ENCODE measurements around the gene TAF11L4. TPM values are rescaled to one million over a fixed set of nuclear protein-coding genes. Genes with fewer than 3 reads are reported as not detected.
"Not testable (repeated sequence)": the region's sequence is repeated elsewhere in the genome, so short reads cannot be mapped to it uniquely, and the experiment has no call there.

Gene TAF11L4
- total RNA-seq, result not detected

- H3K36me3 ChIP-seq; intact Hi-C loops (cut with DNase I); H3K4me1 ChIP-seq; DNase-seq (ENCODE audit: extremely low spot score in 2 of 2); H3K27ac ChIP-seq; H3K4me3 ChIP-seq; H3K27me3 ChIP-seq; H3K9me3 ChIP-seq: not testable (repeated sequence)
Measured at GRCh38 chr5:17521501-17521900, at the start of gene TAF11L4. Gene TAF11L4 (plus strand): TSS chr5:17521801.

DNA sequence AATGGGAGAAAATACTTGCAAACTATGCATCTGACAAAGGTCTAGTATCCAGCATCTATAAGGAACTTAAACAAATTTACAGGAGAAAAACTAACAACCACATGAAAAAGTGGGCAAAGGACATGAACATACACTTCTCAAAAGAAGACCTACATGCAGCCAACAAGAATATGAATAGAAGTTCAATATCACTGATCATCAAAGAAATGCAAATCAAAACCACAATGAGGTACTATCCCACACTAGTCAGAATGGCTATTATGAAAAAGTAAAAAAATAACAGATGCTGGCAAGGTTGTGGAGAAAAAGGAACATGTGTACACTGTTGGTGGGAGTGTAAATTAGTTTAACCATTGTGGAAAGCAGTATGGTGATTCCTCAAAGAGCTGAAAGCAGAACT is 46.5 kb upstream of the TAF11L4 start:
- DNase-seq (ENCODE audit: extremely low spot score in 2 of 2); H3K4me1 ChIP-seq; intact Hi-C loops (cut with DNase I); H3K4me3 ChIP-seq; H3K9me3 ChIP-seq; H3K27me3 ChIP-seq; H3K27ac ChIP-seq; H3K36me3 ChIP-seq: not testable (repeated sequence)

GRCh38 chr5:17477043-17477442 is 44.6 kb upstream of the TAF11L4 start:
- no peak for DNase-seq (ENCODE audit: extremely low spot score in 2 of 2)
- H3K36me3 ChIP-seq, result no peaks in the 10 kb centered on the region
- no peak overlapping the region for H3K4me3 ChIP-seq
- no peaks in the 10 kb centered on the region for H3K27me3 ChIP-seq
- no peak overlapping the region for H3K27ac ChIP-seq
- TF ChIP-seq POLR2AphosphoS5 (IDR thresholded peaks at IDR 0.05; ENCODE audit: insufficient read depth in 1 of 2, low read depth in 1 of 2) (no peak), POLR2A (IDR thresholded peaks at IDR 0.05) (no peak)
- TF ChIP-seq, protein P1, sequence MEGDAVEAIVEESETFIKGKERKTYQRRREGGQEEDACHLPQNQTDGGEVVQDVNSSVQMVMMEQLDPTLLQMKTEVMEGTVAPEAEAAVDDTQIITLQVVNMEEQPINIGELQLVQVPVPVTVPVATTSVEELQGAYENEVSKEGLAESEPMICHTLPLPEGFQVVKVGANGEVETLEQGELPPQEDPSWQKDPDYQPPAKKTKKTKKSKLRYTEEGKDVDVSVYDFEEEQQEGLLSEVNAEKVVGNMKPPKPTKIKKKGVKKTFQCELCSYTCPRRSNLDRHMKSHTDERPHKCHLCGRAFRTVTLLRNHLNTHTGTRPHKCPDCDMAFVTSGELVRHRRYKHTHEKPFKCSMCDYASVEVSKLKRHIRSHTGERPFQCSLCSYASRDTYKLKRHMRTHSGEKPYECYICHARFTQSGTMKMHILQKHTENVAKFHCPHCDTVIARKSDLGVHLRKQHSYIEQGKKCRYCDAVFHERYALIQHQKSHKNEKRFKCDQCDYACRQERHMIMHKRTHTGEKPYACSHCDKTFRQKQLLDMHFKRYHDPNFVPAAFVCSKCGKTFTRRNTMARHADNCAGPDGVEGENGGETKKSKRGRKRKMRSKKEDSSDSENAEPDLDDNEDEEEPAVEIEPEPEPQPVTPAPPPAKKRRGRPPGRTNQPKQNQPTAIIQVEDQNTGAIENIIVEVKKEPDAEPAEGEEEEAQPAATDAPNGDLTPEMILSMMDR (IDR thresholded peaks at IDR 0.05), result no peak
- intact Hi-C loops (cut with DNase I), result no loop called here
- H3K9me3 ChIP-seq, result no peaks in the 10 kb centered on the region
- no peaks in the 10 kb centered on the region for H3K4me1 ChIP-seq

GRCh38 chr5:17477573-17478265 is 43.9 kb upstream of the TAF11L4 start:
- TF ChIP-seq, protein P1 (IDR thresholded peaks at IDR 0.05), result no peak
- TF ChIP-seq POLR2A (IDR thresholded peaks at IDR 0.05), result no peak
- TF ChIP-seq POLR2AphosphoS5 (IDR thresholded peaks at IDR 0.05; ENCODE audit: insufficient read depth in 1 of 2, low read depth in 1 of 2), result no peak
- no peaks in the 10 kb centered on the region for H3K9me3 ChIP-seq
- H3K27me3 ChIP-seq, result no peaks in the 10 kb centered on the region
- intact Hi-C loops (cut with DNase I), result no loop called here
- no peak overlapping the region for H3K27ac ChIP-seq
- no peak for DNase-seq (ENCODE audit: extremely low spot score in 2 of 2)
- no peaks in the 10 kb centered on the region for H3K4me1 ChIP-seq
- H3K4me3 ChIP-seq, result no peak overlapping the region
- no peaks in the 10 kb centered on the region for H3K36me3 ChIP-seq

DNA sequence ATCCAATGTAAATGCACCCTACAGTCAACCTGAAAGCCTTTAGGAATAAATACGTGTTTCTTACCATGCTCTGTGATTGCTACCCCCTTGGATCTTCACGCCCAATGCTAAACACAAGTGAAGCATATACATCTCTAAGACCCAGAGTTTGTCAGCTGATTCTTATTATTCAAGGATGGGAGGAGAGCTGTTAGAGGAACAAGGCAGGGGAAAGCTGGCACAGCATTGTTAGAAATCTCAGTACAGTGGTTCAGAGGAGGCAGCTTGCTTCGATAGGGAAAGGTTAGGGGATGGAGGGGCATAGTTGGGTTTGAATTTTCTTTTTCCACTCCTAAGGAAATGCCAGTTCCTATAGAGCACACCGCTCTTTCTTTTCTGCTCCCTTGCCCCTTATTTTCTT is 40.2 kb upstream of the TAF11L4 start:
- intact Hi-C loops (cut with DNase I), result no loop called here
- no peak overlapping the region for H3K27ac ChIP-seq
- H3K4me3 ChIP-seq, result no peak overlapping the region
- no peaks in the 10 kb centered on the region for H3K9me3 ChIP-seq
- no peaks in the 10 kb centered on the region for H3K4me1 ChIP-seq
- no peaks in the 10 kb centered on the region for H3K36me3 ChIP-seq
- TF ChIP-seq, protein P1 (IDR thresholded peaks at IDR 0.05), result no peak
- TF ChIP-seq POLR2A (IDR thresholded peaks at IDR 0.05), result no peak
- no peaks in the 10 kb centered on the region for H3K27me3 ChIP-seq
- DNase-seq (ENCODE audit: extremely low spot score in 2 of 2), result no peak

DNA sequence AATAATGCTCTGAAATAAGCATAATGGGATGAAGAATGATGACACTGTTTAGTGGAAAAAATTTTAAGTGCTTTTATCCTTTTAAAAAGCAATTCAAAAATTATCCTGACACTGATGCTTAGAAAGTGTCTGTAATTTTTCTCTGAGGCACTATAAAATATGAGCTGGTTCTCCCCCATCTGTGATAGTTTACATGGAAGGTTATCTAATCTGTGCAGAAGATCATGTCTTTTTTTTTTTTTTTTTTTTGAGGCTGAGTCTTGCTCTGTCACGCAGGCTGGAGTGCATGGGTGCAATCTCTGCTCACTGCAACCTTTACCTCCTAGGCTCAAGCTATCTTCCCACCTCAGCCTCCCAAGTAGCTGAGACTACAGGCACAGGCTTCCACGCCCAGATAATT is 38.8 kb upstream of the TAF11L4 start:
- Histone ChIP-seq H3K4me3 (no peak overlapping the region), H3K36me3 (no peaks in the 10 kb centered on the region), H3K27ac (no peak overlapping the region), H3K27me3 (no peaks in the 10 kb centered on the region), H3K4me1 (no peaks in the 10 kb centered on the region), H3K9me3 (no peaks in the 10 kb centered on the region)
- intact Hi-C loops (cut with DNase I), result no loop called here
- TF ChIP-seq POLR2AphosphoS5 (IDR thresholded peaks at IDR 0.05; ENCODE audit: insufficient read depth in 1 of 2, low read depth in 1 of 2), result no peak
- TF ChIP-seq POLR2A (IDR thresholded peaks at IDR 0.05), result no peak
- TF ChIP-seq, protein P1 (IDR thresholded peaks at IDR 0.05), result no peak
- DNase-seq (ENCODE audit: extremely low spot score in 2 of 2), result no peak

GRCh38 chr5:17486464-17487173 is 35.0 kb upstream of the TAF11L4 start:
- H3K4me3 ChIP-seq; H3K27ac ChIP-seq; DNase-seq (ENCODE audit: extremely low spot score in 2 of 2); H3K4me1 ChIP-seq; intact Hi-C loops (cut with DNase I); H3K9me3 ChIP-seq; H3K36me3 ChIP-seq; H3K27me3 ChIP-seq: not testable (repeated sequence)
